Hematopoietic multipotent progenitor cell treated with erythropoietin and hydrocortisone succinate and interleukin-3 and kit ligand, for 4 days (in vitro differentiated cells): ENCODE results near the gene IL13.
"Not testable (repeated sequence)": the region's sequence is repeated elsewhere in the genome, so short reads cannot be mapped to it uniquely, and the experiment has no call there.

Experiments used
- DNase-seq: peaks from one replicate; pipeline ENCODE4 v3.0.0-alpha.2; 2015

The IL13 gene

DNA sequence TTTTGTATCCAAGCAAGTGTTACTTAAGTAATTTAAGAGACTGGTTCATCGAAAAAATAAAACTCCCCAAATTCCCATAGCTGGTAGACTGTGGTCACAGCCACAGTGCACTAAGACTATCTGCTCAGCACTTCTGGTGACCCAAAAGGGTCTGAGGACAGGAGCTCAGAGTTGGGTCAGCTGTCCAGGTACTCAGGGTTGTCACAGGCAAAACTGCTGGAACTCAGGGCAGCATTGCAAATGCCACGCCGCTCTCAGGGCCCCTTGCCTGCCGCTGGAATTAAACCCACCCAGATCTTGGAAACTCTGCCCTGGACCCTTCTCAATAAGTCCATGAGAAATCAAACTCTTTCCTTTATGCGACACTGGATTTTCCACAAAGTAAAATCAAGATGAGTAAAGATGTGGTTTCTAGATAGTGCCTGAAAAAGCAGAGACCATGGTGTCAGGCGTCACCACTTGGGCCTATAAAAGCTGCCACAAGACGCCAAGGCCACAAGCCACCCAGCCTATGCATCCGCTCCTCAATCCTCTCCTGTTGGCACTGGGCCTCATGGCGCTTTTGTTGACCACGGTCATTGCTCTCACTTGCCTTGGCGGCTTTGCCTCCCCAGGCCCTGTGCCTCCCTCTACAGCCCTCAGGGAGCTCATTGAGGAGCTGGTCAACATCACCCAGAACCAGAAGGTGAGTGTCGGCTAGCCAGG, at the start of gene IL13:
TSS of gene IL13 (plus strand) at position 498 of the 705 bp plus-strand sequence. CDS start at position 512, 14 bp downstream.
- DNase-seq: peak; percentile 44

GRCh38 chr5:132611965-132612364, 46.0 kb upstream of the IL13 start:
- DNase-seq: no peak

- DNase-seq: no peak
Measured at GRCh38 chr5:132612846-132613245, 45.1 kb upstream of the IL13 start.

- no peak for DNase-seq
Measured at GRCh38 chr5:132621699-132622098, 36.3 kb upstream of the IL13 start.

DNA sequence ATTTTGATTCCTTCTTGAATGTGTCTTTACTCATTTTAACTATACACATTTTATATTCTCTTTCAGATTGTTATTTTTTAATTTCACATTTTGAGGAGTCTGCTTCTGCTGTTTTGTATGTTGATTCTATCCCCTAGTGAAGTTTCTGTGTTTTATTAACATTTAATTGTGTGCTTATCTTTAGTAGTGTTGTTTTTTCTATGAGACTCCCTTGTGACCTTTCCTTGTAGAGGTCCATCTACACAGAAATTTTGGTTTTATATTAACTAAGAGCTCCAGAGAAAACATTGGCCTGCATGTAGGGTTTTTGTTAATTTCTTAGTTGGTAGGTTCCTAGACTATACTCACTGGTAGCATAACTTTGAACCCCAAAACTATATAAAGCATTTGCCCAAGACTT, 35.4 kb upstream of the IL13 start:
- DNase-seq: no peak

DNA sequence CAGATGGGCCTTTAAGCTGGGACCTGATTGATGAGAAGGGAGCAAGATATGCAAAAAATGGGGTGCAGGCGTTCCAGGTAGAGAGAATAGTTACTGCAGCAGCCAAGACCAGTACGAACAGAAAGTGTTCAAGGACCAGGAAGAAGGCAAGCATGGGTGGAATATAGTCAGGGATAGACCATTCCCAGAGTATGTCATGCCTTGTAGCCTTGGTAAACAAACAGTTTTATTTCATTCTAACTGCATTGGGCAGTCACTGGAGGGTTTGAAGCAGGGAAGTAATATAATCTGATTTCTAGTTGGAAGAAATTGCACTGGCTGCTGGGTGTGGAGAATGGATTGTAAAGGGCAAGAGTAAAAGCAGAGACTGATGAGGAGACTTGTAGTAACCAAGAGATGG, 30.5 kb upstream of the IL13 start:
- DNase-seq: no peak

DNA sequence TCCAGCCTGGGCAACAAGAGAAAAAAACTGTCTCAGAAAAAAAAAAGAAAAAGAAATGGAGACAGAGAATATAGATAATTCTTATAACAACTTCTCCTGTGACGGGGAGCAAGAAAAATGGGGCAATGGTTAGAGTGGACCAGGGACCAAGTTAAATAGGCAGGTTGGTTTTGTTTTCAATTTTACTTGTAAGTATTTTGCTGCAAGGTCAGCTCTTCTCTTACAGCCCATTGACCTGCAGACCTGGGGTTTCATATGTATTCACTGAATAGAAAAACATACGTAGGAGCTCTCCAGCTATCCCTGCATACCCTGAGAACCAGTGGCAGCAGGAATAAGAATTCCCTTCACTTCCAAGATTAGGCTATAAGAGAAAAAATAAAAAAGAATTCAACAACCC, 29.2 kb upstream of the IL13 start:
- DNase-seq: no peak

- peak; percentile 17 for DNase-seq
Measured at GRCh38 chr5:132629230-132629944, 28.6 kb upstream of the IL13 start.

DNA sequence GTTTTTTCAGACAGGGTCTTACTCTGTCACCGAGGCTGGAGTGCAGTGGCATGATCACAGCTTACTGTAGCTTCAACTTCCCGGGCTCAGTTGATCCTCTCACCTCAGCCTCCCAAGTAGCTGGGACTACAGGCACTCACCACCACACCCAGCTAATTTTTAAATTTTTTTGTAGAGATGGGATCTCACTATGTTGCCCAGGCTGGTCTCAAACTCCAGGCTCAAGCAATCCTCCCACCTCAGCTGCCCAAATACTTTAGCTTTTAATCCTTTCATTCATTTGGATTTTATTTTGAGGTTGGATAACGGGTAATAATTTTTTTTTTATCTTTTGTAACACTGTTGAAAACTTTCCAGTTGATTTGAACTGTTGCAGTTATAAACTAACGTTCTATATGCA, 24.4 kb upstream of the IL13 start:
- not testable (repeated sequence) for DNase-seq

GRCh38 chr5:132635873-132636272, 22.1 kb upstream of the IL13 start:
- DNase-seq: peak; percentile 13

DNA sequence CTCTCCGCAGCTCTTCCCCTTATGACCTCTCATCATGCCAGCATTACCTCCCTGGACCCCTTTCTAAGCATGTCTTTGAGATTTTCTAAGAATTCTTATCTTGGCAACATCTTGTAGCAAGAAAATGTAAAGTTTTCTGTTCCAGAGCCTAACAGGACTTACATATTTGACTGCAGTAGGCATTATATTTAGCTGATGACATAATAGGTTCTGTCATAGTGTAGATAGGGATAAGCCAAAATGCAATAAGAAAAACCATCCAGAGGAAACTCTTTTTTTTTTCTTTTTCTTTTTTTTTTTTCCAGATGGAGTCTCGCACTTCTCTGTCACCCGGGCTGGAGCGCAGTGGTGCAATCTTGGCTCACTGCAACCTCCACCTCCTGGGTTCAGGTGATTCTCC, 20.7 kb upstream of the IL13 start:
- DNase-seq: no peak

DNA sequence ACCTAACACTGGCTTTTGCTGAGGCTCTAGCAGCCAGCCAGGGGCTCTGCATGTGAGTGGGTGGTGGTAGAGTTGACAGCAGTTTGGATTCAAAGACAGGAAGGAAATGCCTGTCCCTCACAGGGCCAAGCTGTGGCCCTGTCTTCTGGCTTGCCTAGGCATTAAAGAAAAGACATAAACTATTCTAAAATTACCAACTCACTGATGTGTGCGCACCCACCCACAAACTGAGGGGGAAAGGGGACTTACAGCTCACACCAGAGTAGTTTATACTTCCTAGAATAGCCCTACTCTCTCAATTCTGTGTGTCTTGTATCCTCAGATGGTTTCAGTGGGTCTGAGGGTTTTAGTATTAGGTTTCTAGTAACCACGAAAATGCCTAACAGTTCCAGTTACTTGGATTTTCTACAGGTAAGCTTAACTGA, 18.3 kb upstream of the IL13 start:
- no peak for DNase-seq

DNA sequence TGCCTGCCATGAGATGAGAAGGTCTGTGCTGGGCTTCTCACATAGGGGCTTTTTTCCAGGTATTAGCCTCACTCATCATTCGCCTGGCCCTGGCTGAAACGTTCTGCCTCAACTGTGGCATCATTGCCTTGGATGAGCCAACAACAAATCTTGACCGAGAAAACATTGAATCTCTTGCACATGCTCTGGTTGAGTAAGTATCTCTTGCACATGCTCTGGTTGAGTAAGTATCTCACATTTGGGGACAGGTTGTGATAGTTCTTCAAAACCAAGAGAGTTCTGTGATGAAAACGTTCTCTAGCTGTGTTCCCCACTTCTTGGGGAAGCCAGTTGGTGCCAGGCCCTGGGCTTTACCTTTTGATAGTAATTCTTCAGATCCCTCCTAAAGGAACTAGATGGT, 17.4 kb upstream of the IL13 start:
- no peak for DNase-seq

GRCh38 chr5:132641241-132641723, 16.7 kb upstream of the IL13 start:
- DNase-seq: no peak

- no peak for DNase-seq
Measured at GRCh38 chr5:132641841-132642240, 16.1 kb upstream of the IL13 start.

GRCh38 chr5:132644177-132644576, 13.8 kb upstream of the IL13 start:
- DNase-seq: no peak

GRCh38 chr5:132646583-132647266, 11.2 kb upstream of the IL13 start:
- DNase-seq: no peak

DNA sequence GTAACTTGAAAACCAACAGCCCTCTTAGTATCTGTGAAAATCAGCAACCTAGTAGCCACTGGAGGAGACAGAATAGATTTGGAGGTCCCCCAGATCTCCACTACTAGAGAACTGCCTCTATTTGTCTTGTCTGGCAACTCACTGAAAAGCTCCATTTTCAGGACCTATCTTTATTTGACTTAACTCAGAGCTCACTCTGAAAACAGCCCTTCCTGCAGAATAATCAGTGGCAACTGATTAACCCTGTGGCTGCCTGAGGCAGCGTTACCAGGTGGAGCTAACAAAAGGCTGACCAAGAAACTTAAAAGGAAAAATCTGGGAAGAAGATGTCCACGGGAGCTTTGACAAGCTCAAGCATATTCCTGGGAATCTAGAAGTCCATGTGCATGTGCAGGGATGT, 10.5 kb upstream of the IL13 start:
- DNase-seq: no peak

- DNase-seq: no peak
Measured at GRCh38 chr5:132648355-132648754, 9.6 kb upstream of the IL13 start.

- DNase-seq: peak; percentile 63
Measured at GRCh38 chr5:132651838-132652469, 6.0 kb upstream of the IL13 start.

- DNase-seq: no peak
Measured at GRCh38 chr5:132653716-132654115, 4.3 kb upstream of the IL13 start.

DNA sequence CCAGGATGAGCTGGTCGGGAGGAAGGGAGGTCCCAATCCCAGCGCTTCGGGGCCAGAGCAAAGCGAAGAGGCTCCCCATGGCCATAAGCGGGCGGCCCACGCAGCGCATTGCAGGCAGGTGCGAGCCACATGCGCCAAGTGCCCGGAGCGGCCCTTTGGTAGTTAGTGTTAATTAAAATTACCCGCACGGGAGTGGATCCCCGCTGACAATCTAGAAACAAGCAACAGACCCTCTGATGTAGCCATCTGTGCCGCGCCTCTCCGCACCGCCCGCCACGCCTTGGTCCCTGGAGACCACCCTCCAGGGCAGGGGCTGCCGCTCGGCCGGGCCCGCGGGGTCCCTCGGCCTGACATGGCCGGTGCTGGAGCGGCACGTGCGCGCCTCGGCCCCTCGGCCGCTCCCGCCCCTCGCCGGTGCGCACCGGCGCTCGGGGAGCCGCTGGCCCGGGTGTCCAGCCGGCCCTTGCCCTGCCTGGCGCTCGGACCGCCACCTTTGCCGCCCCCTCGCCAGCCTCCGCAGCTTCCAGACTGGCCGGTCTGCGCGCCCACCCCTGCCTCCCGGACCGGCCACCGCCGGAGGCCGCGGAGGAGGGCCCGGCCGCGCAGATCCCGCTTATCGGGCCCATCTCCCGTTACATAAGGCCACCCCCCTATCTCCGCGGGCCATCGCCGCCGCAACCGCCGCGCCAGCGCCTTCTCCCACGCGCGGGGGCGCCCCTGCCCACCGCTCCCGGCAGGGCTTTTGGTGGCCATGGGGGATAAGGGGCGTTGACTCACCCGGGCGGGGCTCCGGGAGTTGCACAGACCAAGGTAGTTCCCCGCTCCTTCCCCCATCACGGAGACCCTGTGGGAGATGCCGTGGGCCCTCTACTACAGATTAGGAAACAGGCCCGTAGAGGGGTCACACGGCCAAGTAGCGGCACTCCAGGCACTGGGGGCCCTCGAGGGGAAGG, 1.9 kb upstream of the IL13 start:
- peak; percentile 67 for DNase-seq
